ENCODE measurements around the gene TC2N.

TC2N gene

GRCh38 chr14:91731018-91731417 lies 136.3 kb downstream of the TC2N start:
- TF ChIP-seq, protein P1, sequence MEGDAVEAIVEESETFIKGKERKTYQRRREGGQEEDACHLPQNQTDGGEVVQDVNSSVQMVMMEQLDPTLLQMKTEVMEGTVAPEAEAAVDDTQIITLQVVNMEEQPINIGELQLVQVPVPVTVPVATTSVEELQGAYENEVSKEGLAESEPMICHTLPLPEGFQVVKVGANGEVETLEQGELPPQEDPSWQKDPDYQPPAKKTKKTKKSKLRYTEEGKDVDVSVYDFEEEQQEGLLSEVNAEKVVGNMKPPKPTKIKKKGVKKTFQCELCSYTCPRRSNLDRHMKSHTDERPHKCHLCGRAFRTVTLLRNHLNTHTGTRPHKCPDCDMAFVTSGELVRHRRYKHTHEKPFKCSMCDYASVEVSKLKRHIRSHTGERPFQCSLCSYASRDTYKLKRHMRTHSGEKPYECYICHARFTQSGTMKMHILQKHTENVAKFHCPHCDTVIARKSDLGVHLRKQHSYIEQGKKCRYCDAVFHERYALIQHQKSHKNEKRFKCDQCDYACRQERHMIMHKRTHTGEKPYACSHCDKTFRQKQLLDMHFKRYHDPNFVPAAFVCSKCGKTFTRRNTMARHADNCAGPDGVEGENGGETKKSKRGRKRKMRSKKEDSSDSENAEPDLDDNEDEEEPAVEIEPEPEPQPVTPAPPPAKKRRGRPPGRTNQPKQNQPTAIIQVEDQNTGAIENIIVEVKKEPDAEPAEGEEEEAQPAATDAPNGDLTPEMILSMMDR (IDR thresholded peaks at IDR 0.05; ENCODE audit: low read depth, low read length), result no peak
- H3K4me3 ChIP-seq (ENCODE audit: low read depth, low read length), result no peak overlapping the region

DNA sequence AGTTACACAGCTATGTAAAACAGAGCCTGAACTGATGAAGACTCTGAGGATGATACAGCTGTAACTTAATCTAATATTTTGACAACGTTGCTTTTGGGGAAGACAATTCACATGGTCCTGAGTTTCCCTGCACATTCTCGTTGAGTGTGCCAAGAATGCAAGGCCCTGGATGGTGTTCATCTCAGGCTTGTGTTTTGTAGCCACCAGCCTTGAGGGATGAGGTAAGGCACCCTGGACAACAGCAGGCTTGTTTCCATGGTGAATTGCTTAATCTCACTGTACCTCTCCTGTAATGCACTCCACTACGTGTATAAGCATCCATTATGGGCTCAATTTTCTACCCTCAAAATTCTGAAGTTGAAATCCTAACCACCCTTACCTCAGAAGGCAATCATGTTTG lies 137.6 kb downstream of the TC2N start:
- H3K4me3 ChIP-seq (ENCODE audit: low read depth, low read length), result no peak overlapping the region
- TF ChIP-seq, protein P1 (IDR thresholded peaks at IDR 0.05; ENCODE audit: low read depth, low read length), result no peak

Measured in WI38 (cell line).